NCI-H446 treated with DMSO at 0.1 percent for 48 hours (cell line): ENCODE results near the gene LRATD1.
A peak's percentile ranks its signal among the peaks of the same experiment; 100 is the strongest.
"Not testable (repeated sequence)": the region's sequence is repeated elsewhere in the genome, so short reads cannot be mapped to it uniquely, and the experiment has no call there.

Experiments used
- DNase-seq: peaks from one replicate; lab custom pipeline; 2025; lab: John Stamatoyannopoulos, UW

Gene LRATD1, protein sequence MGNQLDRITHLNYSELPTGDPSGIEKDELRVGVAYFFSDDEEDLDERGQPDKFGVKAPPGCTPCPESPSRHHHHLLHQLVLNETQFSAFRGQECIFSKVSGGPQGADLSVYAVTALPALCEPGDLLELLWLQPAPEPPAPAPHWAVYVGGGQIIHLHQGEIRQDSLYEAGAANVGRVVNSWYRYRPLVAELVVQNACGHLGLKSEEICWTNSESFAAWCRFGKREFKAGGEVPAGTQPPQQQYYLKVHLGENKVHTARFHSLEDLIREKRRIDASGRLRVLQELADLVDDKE

DNA sequence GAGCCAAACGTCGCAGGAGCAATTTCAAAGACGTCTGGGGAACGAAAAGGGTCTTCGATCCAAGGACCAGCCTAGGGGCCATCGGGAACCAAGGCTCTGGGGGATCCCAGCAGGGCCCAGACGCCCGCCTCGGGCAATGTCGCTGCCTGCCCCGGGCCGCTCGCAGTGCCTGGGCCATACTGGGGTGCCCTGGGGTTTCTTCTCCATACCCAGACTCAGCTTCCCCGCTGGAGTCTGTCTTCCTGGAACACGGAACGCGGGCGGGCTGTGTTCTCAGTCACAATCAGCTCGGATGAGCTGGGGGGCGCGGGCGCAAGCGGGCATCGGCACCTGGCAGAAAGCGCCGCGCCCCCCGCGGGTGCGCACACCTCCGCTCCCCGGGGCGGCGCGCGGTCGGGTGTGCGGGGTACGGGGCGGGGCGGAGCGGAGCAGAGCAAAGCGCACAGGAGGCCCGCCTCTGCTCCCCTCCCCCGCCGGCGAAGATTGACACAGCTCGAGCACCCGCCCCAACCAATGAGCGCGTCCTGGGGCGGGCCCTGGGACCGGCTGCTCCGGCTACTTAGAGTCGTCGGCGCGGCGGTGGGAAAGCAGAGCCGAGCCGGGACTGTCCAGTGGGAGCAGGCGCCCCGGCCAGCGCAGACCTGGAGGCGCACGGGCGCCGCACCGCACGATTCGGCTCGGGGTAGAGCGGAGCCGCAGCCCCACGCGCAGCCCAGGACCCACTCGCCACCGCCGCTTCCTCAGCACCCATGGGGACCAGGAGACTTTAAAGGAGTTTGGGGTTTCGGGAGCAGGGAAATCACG, at the start of gene LRATD1:
LRATD1 (plus strand) TSS at position 585 of the 804 bp plus-strand sequence. CDS start 1,263 bp downstream, outside the sequence.
- DNase-seq = peak; percentile 15

DNA sequence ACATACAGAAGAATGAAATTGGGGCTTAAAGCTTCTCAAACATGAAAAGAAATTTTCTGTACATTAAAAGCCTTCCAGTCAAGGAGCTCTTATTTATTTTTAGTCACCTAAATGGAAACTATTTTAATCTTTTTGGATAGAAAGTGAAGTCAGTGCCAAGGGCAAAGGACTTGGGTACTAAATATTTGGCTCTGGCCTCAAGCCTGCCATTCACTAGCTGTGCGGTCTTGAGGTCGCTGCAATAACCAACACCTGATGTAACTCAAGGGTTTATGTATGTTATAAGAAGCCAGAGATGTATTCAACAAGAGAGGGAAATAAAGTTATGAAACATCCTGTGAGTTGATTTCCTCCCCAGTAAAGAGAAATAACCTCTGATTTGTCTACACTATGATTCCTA, 49.5 kb upstream of the LRATD1 start:
- DNase-seq = no peak

DNA sequence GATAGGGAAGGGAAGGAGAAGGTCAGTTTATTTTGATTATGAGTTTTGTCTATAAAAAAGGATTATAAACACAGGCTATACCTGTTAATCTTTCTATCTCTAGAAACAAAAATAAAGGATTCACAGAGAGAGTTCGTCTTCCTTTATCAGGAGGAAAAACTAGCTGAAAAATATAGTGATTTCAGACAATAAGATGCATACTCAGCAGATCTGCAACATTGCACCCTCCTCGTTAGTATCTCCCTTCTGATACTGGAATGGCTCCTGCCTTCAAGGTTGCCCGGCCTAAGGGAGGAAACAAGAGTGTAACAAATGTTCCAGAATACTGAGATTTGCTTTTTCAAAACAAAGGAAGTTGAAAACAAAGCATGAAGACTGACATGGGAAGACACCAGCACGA, 48.7 kb upstream of the LRATD1 start:
- no peak for DNase-seq

DNA sequence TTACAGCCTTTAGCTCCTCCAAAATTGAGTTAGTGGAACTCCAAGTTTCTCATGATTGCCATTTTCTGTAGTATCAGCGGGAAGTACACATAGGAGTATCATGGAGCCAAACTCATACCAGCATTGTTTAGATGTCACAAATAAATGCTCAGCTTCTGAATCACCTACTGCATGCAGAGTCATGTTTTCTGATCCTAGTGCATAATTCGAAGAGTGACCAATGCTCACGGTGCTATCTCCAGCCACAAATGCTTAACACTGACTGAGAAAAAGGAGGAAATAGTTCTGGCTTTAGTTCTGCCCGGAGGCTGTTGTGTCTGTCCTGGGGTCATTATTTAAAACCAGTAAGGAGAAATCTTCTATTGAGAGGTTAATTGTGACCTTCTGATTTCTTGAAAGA, 45.4 kb upstream of the LRATD1 start:
- DNase-seq = no peak

DNA sequence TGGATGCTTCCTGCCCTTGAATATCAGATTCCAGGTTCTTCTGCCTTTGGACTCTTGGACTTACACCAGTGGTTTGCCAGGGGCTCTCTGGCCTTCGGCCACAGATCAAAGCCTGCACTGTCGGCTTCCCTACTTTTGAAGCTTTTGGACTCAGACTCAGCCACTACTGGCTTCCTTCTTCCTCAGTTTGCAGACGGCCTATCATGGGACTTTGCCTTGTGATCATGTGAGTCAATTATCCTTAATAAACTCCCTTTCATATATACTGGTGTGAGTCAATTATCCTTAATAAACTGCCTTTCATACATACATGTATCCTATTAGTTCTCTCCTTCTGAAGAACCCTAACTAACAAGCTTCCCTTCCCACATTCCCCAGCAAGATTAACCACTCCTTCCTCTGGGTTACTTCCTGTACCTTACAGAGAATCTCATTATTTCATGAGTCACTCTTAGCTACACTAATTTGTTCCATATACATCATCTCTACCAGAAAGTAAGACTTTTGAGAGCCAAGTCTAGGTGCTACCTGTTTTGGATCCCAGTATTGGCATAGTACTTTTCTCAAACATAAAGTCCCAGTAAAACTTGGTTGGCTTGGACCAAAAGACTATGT, 31.3 kb upstream of the LRATD1 start:
- DNase-seq = no peak

DNA sequence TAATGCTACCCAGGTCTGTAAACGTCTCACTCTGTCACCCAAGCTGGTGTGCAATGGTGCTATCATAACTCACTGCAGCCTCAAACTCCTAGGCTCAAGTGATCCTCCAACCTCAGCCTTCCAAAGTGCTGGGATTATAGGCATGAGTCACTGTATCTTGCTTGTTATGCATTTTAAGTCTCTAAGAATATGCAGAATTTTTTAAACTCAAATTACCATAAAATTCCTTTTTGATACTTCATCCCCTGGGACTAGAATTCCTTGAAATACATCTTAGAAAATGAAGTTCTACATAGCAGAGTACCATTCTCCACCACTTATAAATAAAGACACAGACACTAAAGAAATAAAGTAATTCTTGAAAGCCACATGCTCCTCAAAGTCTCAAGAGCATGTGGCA, 30.2 kb upstream of the LRATD1 start:
- no peak for DNase-seq

DNA sequence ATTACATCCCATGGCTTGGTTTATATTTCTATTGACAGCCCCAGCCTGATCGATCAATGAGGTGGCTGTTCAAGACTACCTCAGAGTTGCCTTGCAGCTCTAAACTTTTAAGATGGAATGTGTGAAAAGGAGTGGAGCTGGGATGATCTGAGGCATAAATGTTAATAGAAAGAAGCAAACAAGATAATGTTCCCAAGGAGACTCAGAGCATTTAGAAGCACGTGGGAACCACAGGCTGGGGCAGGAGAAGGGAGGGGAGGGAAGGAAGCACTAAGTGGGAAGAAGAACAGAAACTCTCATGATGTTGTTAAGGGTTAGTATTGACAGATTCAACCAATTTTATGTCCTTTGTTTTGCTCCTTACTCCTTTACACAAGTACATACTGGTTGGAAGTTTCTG, 28.8 kb upstream of the LRATD1 start:
- no peak for DNase-seq

DNA sequence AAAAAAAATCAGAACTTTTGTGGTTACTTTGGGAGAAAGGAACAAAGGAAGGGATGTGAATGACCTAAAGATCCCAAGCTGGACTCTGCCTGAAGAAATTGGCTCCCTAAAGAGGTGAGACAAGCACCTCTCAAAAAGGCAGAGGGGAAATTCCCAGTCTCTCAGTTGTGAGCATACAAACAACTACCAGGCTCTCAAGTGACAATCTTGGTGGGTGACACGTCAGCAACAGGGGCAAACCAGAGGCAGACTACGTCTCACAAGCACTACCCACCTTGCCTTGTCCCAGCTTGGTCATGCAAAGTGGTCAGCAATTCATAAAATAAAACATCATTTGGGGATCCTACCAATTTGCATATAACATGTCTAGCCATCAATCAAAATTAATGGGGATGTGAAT, 24.3 kb upstream of the LRATD1 start:
- no peak for DNase-seq

DNA sequence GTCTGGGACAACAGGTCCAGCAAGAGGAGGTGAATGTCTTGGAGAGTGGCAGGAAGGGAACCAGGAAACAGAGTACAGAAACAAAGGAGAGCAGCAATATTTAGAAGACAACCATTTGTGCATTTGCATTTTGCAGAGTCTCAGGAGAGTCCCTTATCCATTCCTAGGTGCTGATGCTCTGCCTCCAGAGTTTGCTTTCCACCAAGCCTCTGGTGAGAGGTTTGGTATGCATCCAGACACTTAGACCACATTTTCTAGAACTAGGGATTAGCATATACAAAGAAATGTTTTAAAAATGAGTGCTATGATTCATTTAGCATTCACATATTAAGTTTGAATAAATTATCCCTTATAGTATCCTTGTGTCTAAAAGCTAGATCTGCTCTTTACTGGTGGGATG, 18.5 kb upstream of the LRATD1 start:
- no peak for DNase-seq

DNA sequence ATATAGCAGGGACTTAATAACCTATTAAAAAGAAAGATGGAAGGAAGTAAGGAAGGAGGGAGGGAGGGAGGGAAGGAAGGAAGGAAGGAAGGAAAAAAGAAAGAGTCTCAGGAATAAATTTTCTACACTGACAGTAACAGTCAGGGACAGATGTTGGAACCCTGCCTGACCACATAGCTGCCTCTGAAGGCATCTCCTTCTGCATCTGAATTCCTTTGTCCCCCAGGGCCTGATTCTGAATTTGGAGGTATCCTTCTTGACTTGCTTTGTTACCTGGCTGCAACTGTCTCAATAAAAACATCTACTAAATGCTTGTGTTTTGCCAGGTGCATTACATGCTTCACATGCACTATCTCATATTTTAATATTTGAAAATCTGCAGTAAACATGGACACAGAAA, 17.4 kb upstream of the LRATD1 start:
- no peak for DNase-seq

DNA sequence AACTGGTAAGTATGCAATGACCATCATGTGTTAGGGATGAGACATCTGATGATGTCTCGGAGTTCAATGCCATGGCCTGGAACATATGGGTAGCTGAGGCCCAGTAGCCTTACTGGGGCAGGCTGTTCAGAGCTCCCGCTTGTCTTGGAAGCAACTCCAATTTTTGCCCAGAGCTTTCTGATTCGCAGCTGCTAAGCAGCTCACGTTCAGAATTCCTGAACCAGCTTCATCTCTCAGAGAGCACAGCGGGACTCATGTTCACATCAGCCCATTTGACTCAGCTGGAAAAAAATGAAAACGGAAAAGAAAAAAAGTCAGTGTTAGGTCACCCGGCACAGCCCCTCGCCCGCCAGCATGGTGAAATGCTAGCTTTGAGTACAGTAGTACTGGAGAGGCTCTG, 16.8 kb upstream of the LRATD1 start:
- no peak for DNase-seq

DNA sequence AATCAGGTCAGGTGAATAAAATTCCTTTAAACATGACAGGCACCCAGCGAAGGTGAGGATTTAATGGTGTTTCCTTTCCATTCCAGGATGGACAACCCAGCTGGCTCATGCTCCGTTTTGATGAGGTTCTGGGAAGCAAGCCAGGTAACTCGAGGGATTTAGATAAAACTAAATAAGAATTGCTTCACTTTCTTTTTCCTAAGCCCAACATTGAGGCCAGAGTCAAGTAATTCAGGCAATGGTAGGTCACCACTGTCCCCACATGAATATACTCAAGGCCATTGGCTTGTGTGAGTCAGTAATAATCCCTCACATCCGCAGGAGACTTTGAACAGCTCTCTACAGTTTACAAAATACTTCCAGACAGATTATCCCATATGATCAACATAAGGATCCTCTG, 16.2 kb upstream of the LRATD1 start:
- no peak for DNase-seq

DNA sequence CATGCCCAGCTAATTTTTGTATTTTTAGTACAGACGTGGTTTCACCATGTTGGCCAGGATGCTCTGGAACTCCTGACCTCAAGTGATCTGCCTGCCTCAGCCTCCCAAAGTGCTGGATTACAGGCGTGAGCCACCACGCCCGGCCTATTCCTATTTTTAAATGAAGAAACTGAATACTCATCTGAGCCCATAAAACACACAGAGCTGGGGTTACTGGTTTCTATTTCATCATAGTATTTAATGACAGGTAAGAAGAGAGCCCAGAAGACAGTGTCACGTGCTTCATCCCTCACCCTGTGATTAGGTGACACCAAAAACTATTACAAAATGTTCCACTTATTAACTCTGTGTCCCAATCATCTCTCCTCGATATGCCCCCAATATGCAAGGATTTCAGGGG, 15.6 kb upstream of the LRATD1 start:
- DNase-seq = no peak

DNA sequence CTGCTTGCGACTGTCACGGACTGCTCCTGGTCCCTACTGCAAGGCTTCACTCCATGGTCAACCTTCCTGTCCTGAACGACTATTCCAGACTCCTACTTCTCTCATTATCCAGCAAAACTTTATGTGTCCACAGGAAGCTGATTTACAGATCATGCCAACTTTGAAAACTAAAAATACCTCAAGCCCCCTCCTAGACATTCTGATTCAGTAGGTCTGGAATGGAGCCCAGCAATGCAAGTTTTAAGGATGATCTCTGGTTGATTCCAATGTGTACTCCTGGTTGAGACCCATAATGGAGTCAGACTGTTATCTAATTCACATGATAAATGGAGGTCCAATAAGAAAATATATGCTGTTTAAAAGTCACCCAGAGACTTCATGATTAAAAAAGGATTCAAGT, 13.1 kb upstream of the LRATD1 start:
- DNase-seq = no peak

DNA sequence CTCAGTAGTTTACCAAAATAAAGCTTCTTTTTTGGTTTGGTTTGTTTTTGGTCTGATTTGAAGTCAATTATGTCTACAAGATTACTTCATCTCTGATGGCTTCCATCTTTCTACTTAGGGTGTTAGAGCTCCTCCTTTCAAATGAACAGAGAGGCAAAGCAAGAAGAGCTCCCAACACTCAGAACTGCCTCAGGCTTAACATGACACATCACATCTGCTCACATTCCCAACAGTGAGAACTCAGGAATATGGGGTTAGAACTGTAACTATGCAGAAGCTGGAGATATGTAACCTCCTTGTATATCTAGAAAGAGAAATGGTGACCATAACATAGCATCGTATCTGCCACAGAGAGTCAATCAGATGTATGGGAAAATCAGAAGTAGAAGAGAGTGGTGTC, 11.4 kb upstream of the LRATD1 start:
- DNase-seq = no peak

DNA sequence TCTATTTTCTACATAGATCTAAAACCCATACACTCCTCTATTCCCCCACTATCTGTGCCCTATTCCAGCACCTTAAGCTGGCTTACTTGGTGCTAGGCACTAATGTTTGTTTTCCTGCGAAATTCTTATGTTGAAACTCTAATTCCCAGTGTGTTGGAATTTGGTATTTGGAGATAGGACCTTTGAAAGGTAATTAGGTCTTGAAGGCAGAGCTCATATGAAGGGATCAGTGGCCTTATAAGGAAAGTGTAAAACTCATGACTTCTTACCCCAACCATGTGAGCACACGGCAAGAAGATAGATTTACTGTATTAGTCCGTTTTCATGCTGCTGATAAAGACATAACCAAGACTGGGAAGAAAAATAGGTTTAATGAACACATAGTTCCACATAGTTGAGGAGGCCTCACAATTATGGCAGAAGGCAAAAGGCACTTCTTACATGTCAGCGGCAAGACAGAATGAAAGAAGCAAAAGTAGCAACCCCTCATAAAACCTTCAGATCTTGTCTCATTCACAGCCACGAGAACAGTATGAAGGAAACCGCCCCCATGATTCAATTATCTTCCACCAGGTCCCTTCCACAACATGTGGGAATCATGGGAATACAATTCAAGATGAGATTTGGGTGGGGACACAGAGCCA, 10.5 kb upstream of the LRATD1 start:
- DNase-seq = no peak

DNA sequence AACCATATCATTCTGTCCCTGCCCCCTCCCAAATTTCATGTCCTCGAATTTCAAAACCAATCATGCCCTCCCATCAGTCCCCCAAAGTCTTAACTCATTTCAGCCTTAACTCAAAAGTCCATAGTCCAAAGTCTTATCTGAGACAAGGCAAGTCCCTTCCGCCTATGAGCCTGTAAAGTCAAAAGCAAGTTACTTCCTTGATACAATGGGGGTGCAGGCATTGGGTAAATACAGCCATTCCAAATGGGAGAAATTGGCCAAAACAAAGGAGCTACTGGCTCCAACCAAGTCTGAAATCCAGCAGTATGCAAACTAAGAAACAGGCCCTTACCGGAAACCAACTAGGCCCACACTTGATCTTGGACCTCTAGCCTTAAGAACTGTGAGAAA, 10.0 kb upstream of the LRATD1 start:
- not testable (repeated sequence) for DNase-seq

DNA sequence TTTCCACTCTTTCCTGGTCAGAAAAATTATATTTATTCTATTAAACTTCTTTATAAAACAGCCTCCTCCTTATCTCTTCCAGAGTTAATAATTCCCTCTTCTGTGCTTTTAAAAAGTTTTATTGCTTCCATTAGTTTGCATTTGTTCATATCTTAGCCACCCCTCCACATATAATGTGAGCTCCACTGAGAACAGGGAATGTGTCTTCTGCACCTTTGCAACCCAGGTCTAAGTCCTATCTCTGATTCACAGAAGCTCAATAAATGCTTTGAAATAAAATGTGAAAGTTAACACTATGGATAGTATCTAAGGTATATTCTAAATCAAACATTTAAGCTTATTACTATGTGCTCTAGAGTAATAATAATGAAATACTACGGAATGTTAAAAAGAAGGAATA, 9.3 kb upstream of the LRATD1 start:
- no peak for DNase-seq

DNA sequence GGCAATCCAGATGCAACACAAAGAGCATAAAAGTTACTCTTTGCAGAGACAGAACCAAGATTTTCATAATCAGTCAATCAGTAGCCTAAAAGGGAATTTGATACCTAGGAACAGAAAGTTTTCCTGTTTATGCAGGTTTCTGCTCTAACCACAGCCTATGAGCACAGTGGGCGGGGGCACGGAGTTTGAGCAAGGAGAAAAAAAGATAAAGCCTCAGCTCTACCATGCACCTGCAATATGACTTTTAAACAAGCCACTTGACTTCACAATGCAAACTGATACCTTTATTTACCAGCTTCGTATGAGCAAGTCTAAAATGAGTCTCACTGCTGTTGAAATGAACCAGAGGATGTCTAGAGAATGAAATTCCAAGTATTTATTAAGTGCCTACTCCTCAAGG, 5.6 kb upstream of the LRATD1 start:
- no peak for DNase-seq

DNA sequence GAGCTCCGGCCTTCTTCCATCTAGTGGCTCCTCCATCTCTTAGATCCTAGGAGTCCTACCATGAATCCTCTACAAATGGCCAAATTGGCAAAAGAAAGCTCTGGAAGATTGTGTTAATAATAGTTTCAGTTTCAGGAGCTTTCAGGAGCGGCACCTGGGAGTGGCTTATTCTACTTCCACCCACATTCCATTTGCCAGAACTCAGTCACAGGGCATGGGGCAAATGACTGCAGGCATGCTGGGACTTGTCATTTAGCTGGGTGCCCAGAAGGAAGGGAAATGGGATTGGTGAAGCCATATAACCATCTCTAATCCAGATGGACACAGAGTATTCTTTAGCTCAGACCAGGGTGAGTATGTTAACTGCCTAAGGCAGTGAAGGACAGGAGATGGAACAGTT, 3.6 kb upstream of the LRATD1 start:
- no peak for DNase-seq

DNA sequence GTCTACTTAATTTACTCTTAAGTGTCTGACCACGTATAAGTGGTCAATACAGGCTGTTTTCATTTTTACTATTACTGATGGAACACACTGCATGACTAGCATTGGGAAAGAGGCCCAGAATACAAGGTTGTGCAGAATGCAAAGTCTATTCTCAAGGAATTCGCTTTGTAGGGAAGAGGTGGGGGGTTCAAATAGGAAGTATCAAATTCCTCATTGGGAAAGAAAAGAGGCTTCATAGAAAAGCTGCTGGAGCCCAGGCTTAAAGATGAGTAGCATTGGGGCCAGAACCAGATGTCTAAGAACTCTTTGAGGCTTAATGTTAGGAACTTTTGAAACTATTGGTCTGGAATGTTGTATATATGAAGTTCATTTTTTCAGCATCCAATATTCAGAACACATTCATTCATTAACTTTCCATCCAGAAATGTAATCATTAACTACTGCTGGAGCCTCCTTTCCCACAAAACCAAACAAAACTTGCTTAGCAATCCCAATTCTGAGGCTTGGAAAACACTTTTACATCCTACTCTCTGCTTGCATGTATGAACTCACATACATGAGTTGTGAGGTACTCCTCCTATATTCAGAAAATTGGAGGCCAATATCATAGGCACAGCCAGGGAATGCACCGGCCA, 994 bp upstream of the LRATD1 start:
- no peak for DNase-seq

DNA sequence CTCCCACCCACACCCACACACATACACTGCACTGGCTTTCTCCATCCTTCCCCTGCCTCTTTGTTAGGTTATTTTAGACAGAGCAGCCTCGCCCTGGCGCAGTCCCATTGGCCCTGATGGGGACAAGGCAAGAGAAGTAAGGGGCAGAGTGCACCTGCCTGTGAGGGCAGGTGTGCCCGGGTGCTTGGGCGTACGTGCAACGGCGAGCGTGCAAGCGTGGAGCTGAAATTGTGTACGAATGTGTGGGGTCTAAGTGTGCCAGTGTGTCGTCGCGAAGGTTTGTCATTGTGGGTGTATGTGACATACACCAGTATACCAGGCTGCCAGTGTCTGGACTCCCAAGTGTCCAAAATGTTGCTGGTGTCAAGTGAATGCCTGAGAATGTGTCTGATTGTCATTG, 544 bp downstream of the LRATD1 start:
- DNase-seq = no peak
